ENCODE measurements around the gene TNFAIP8L3. TPM values are rescaled to one million over a fixed set of nuclear protein-coding genes. Genes with fewer than 3 reads are reported as not detected.

Gene TNFAIP8L3
- total RNA-seq, 1 experiment from 2014 or later, result 0.20 TPM

- Histone ChIP-seq H3K4me3 (no peak overlapping the region), H3K27me3 (ENCODE audit: insufficient read depth, low read depth) (no peaks in the 10 kb centered on the region), H3K4me1 (replicated peaks; ENCODE audit: insufficient read depth) (no peaks in the 10 kb centered on the region), H3K4me2 (no peak overlapping the region), H3K9me3 (ENCODE audit: insufficient read depth, low read depth) (no peaks in the 10 kb centered on the region), H3K27ac (no peak overlapping the region), H3K36me3 (ENCODE audit: low read depth) (no peaks in the 10 kb centered on the region), H2AFZ (no peak overlapping the region), H4K20me1 (ENCODE audit: insufficient read depth) (no peaks in the 10 kb centered on the region), H3F3A (ENCODE audit: insufficient read depth, low read depth) (no peaks in the 10 kb centered on the region), H3K9me2 (ENCODE audit: insufficient read depth) (no peaks in the 10 kb centered on the region), H3K79me2 (ENCODE audit: low read depth) (no peaks in the 10 kb centered on the region)
- intact Hi-C loops (cut with micrococcal nuclease; ENCODE audit: unreplicated experiment), result no loop called here
- DNase-seq, result no peak
- POLR2A ChIA-PET (ENCODE audit: unreplicated experiment), result no interaction called here
- CTCF ChIA-PET, result no interaction called here
- no peak for TF ChIP-seq EZH2 (IDR thresholded peaks at IDR 0.05; ENCODE audit: low read depth)
- TF ChIP-seq, protein P1, sequence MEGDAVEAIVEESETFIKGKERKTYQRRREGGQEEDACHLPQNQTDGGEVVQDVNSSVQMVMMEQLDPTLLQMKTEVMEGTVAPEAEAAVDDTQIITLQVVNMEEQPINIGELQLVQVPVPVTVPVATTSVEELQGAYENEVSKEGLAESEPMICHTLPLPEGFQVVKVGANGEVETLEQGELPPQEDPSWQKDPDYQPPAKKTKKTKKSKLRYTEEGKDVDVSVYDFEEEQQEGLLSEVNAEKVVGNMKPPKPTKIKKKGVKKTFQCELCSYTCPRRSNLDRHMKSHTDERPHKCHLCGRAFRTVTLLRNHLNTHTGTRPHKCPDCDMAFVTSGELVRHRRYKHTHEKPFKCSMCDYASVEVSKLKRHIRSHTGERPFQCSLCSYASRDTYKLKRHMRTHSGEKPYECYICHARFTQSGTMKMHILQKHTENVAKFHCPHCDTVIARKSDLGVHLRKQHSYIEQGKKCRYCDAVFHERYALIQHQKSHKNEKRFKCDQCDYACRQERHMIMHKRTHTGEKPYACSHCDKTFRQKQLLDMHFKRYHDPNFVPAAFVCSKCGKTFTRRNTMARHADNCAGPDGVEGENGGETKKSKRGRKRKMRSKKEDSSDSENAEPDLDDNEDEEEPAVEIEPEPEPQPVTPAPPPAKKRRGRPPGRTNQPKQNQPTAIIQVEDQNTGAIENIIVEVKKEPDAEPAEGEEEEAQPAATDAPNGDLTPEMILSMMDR (conservative IDR thresholded peaks at IDR 0.05), result no peak
- no TSS peak for BruUV-seq (replicated peaks)
These were observed 23.1 kb downstream of the TNFAIP8L3 start for GRCh38 chr15:51071578-51071977.

GRCh38 chr15:51069983-51070382 is 24.7 kb downstream of the TNFAIP8L3 start:
- Histone ChIP-seq H3K27me3 (ENCODE audit: insufficient read depth, low read depth) (no peaks in the 10 kb centered on the region), H3F3A (ENCODE audit: insufficient read depth, low read depth) (no peaks in the 10 kb centered on the region), H3K4me2 (no peak overlapping the region), H3K36me3 (ENCODE audit: low read depth) (no peaks in the 10 kb centered on the region), H3K4me3 (no peak overlapping the region), H2AFZ (no peak overlapping the region), H3K9me3 (ENCODE audit: insufficient read depth, low read depth) (no peaks in the 10 kb centered on the region), H3K79me2 (ENCODE audit: low read depth) (no peaks in the 10 kb centered on the region), H4K20me1 (ENCODE audit: insufficient read depth) (no peaks in the 10 kb centered on the region), H3K4me1 (replicated peaks; ENCODE audit: insufficient read depth) (no peaks in the 10 kb centered on the region), H3K9me2 (ENCODE audit: insufficient read depth) (no peaks in the 10 kb centered on the region), H3K27ac (no peak overlapping the region)
- no peak for DNase-seq
- ChIA-PET POLR2A (ENCODE audit: unreplicated experiment) (no interaction called here), CTCF (no interaction called here)
- intact Hi-C loops (cut with micrococcal nuclease; ENCODE audit: unreplicated experiment), result no loop called here
- no TSS peak for BruUV-seq (replicated peaks)
- no peak for TF ChIP-seq EZH2 (IDR thresholded peaks at IDR 0.05; ENCODE audit: low read depth)
- TF ChIP-seq, protein P1 (conservative IDR thresholded peaks at IDR 0.05), result no peak

DNA sequence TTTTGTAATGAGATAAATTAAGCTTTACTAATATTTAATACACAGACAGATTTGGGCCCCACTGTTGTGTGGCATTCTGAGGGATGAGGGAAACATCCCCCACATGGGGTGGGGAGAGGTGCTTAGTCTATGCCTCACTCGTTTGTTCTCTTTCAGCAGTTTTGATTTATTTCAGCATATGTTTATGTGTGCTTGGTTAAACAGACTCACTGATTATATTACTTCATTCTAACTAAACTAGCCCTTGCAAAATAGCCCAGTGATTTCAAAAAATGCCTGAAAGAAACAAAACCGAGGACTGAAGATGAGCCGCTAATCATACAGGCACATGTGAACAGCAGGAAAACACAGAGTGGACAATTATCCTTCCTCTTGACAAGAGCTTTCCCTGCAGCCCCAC is 27.2 kb downstream of the TNFAIP8L3 start:
- intact Hi-C loops (cut with micrococcal nuclease; ENCODE audit: unreplicated experiment), result no loop called here
- Histone ChIP-seq H2AFZ (no peak overlapping the region), H3K27ac (no peak overlapping the region), H4K20me1 (ENCODE audit: insufficient read depth) (no peaks in the 10 kb centered on the region), H3K79me2 (ENCODE audit: low read depth) (no peaks in the 10 kb centered on the region), H3K36me3 (ENCODE audit: low read depth) (no peaks in the 10 kb centered on the region), H3K9me2 (ENCODE audit: insufficient read depth) (no peaks in the 10 kb centered on the region), H3K4me3 (no peak overlapping the region), H3K27me3 (ENCODE audit: insufficient read depth, low read depth) (no peaks in the 10 kb centered on the region), H3K4me2 (no peak overlapping the region), H3K9me3 (ENCODE audit: insufficient read depth, low read depth) (no peaks in the 10 kb centered on the region), H3F3A (ENCODE audit: insufficient read depth, low read depth) (no peaks in the 10 kb centered on the region), H3K4me1 (replicated peaks; ENCODE audit: insufficient read depth) (no peaks in the 10 kb centered on the region)
- POLR2A ChIA-PET (ENCODE audit: unreplicated experiment), result interaction anchor here (0.6 kb wide), 1 partner anchor 24 kb away, joined by 4 read pairs; no protein-coding TSS in a partner anchor
- TF ChIP-seq EZH2 (IDR thresholded peaks at IDR 0.05; ENCODE audit: low read depth), result no peak
- TF ChIP-seq, protein P1 (conservative IDR thresholded peaks at IDR 0.05), result no peak
- CTCF ChIA-PET, result no interaction called here
- BruUV-seq (replicated peaks), result no TSS peak
- DNase-seq, result no peak
